HepG2 (cell line): ENCODE results near the gene ZNF780B. TPM values are rescaled to one million over a fixed set of nuclear protein-coding genes. Genes with fewer than 3 reads are reported as not detected.
A peak's percentile ranks its signal among the peaks of the same experiment; 100 is the strongest.

Experiments
- ARID2 ChIP-seq: sonication (generic); formaldehyde crosslinking; IDR thresholded peaks from 2 replicates; pipeline ENCODE4 v1.8.1; 2022; ENCODE audit warnings: mild to moderate bottlenecking, missing genetic modification reagents, borderline replicate concordance
- ATM ChIP-seq: fragments of 450-650 bp; IDR thresholded peaks from 2 replicates; pipeline ENCODE4 v1.7.1; 2017; ENCODE audit warnings: mild to moderate bottlenecking, borderline replicate concordance
- CCAR2 ChIP-seq: fragments of 200-400 bp; formaldehyde crosslinking; optimal IDR thresholded peaks from 2 replicates; pipeline ENCODE3; 2018; ENCODE audit warnings: low read depth, mild to moderate bottlenecking, low read length, moderate library complexity
- PLRG1 ChIP-seq: fragments of 450-650 bp; conservative IDR thresholded peaks from 2 replicates; pipeline ENCODE4 v1.6.1; 2016
- PRMT3 ChIP-seq: sonication (generic); formaldehyde crosslinking; IDR thresholded peaks from 2 replicates; pipeline ENCODE4 v1.8.1; 2022; ENCODE audit warnings: low read depth, mild to moderate bottlenecking, moderate library complexity, missing genetic modification reagents, borderline replicate concordance
- RFXAP ChIP-seq: sonication (generic); formaldehyde crosslinking; IDR thresholded peaks from 2 replicates; pipeline ENCODE4 v1.4.0; 2020; ENCODE audit warnings: missing genetic modification reagents, borderline replicate concordance
- SATB2 ChIP-seq: sonication (generic); formaldehyde crosslinking; IDR thresholded peaks from 2 replicates; pipeline ENCODE4 v1.5.0; 2020; ENCODE audit warnings: missing genetic modification reagents
- ZBTB1 ChIP-seq: sonication (generic); formaldehyde crosslinking; IDR thresholded peaks from 2 replicates; pipeline ENCODE4 v1.4.0; 2020; ENCODE audit warnings: missing genetic modification reagents, borderline replicate concordance
- ZNF644 ChIP-seq: IDR thresholded peaks from 2 replicates; pipeline ENCODE4 v1.6.1; 2016; ENCODE audit warnings: low read depth
- ZNF652 ChIP-seq: IDR thresholded peaks from 2 replicates; pipeline ENCODE4 v1.6.1; 2016; ENCODE audit warnings: low read depth, borderline replicate concordance
- ZSCAN9 ChIP-seq: IDR thresholded peaks from 2 replicates; pipeline ENCODE4 v1.6.1; 2016; ENCODE audit warnings: borderline replicate concordance
- polyA plus RNA-seq, 8 experiments: library from polyadenylated mRNA; depleted of rRNA in 3 of 8; stranded (reverse) in 7 of 8; unstranded in 1 of 8; fragments of >200 nt; fragmentation: Illumina TruSeq in 4 of 8; extraction: Trizol in 4 of 8; gene quantifications; 2 replicates each; pipeline versions ENCODE4 v1.2.1 to v1.2.3, GENCODE V29; 2011 to 2016; ENCODE audit warnings: low read depth in 4 of 8, missing spikeins in 1 of 8, mixed read lengths in 1 of 8; ENCODE audit not compliant: insufficient read depth in 1 of 8
- total RNA-seq, 5 experiments: library from RNA; depleted of rRNA; stranded (reverse); fragments of >200 nt; fragmentation: Illumina TruSeq; extraction: Trizol; gene quantifications; 2 replicates each; pipeline ENCODE4 v1.2.3, GENCODE V29; 2016; ENCODE audit warnings: low read depth in 1 of 5
- TF ChIP-seq, protein P1 (sequence below): sonication (generic); formaldehyde crosslinking; IDR thresholded peaks from 2 replicates; pipeline ENCODE4 v1.4.0; 2020; ENCODE audit warnings: mild to moderate bottlenecking, missing genetic modification reagents, borderline replicate concordance
- TF ChIP-seq, protein P2 (sequence below): sonication (generic); formaldehyde crosslinking; IDR thresholded peaks from 2 replicates; pipeline ENCODE4 v1.4.0; 2020; ENCODE audit warnings: missing genetic modification reagents

ZNF780B gene
- total and polyA plus RNA-seq, 2 of the 13 experiments (the other 11 are each of a cell fraction or from before 2014, with no cell fraction given), result 6.6 to 21.9 TPM

DNA sequence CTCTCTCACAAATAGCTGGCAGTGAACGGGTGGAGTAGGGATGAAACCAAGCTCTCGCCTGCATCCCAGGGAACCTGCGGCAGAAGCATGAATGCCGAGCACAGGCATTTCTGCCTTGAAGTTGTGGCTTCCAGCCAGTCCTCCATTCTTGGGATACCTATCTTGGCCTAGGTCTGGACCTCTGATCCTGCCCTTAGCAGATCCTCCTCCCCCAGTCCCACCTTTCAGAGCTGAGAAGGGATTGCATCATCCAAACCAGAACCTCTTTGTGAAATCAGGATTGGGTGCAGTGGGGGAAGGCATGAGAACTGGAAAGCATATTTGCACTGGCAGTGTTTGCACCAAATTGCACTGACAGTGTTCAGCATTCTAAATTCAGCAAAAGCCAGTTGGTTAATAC is 28.9 kb upstream of the ZNF780B start (continued):
- TF ChIP-seq, protein P1, sequence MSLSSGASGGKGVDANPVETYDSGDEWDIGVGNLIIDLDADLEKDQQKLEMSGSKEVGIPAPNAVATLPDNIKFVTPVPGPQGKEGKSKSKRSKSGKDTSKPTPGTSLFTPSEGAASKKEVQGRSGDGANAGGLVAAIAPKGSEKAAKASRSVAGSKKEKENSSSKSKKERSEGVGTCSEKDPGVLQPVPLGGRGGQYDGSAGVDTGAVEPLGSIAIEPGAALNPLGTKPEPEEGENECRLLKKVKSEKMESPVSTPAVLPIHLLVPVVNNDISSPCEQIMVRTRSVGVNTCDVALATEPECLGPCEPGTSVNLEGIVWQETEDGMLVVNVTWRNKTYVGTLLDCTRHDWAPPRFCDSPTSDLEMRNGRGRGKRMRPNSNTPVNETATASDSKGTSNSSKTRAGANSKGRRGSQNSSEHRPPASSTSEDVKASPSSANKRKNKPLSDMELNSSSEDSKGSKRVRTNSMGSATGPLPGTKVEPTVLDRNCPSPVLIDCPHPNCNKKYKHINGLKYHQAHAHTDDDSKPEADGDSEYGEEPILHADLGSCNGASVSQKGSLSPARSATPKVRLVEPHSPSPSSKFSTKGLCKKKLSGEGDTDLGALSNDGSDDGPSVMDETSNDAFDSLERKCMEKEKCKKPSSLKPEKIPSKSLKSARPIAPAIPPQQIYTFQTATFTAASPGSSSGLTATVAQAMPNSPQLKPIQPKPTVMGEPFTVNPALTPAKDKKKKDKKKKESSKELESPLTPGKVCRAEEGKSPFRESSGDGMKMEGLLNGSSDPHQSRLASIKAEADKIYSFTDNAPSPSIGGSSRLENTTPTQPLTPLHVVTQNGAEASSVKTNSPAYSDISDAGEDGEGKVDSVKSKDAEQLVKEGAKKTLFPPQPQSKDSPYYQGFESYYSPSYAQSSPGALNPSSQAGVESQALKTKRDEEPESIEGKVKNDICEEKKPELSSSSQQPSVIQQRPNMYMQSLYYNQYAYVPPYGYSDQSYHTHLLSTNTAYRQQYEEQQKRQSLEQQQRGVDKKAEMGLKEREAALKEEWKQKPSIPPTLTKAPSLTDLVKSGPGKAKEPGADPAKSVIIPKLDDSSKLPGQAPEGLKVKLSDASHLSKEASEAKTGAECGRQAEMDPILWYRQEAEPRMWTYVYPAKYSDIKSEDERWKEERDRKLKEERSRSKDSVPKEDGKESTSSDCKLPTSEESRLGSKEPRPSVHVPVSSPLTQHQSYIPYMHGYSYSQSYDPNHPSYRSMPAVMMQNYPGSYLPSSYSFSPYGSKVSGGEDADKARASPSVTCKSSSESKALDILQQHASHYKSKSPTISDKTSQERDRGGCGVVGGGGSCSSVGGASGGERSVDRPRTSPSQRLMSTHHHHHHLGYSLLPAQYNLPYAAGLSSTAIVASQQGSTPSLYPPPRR (CRISPR knock-in tag), result peak; percentile 39; the same call in 1 of the 2 replicates
- peak; percentile 45; the same call in 1 of the 2 replicates for TF ChIP-seq ZNF644 (CRISPR knock-in tag)
- peak; percentile 34; the same call in 1 of the 2 replicates for TF ChIP-seq ZNF652 (CRISPR knock-in tag)
- TF ChIP-seq ATM, result no peak
- TF ChIP-seq RFXAP (CRISPR knock-in tag), result 0 out of 2 replicates have a peak, but pooled peaks have one; percentile 23
- no peak for TF ChIP-seq ZBTB1 (CRISPR knock-in tag)
- TF ChIP-seq CCAR2, result no peak
- TF ChIP-seq PLRG1, result no peak
- no peak for TF ChIP-seq PRMT3 (CRISPR knock-in tag)
- TF ChIP-seq SATB2 (CRISPR knock-in tag), result no peak
- TF ChIP-seq, protein P2, sequence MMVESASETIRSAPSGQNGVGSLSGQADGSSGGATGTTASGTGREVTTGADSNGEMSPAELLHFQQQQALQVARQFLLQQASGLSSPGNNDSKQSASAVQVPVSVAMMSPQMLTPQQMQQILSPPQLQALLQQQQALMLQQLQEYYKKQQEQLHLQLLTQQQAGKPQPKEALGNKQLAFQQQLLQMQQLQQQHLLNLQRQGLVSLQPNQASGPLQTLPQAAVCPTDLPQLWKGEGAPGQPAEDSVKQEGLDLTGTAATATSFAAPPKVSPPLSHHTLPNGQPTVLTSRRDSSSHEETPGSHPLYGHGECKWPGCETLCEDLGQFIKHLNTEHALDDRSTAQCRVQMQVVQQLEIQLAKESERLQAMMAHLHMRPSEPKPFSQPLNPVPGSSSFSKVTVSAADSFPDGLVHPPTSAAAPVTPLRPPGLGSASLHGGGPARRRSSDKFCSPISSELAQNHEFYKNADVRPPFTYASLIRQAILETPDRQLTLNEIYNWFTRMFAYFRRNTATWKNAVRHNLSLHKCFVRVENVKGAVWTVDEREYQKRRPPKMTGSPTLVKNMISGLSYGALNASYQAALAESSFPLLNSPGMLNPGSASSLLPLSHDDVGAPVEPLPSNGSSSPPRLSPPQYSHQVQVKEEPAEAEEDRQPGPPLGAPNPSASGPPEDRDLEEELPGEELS, result peak; percentile 67
- TF ChIP-seq ARID2 (CRISPR knock-in tag), result no peak
- peak; percentile 40; the same call in 1 of the 2 replicates for TF ChIP-seq ZSCAN9 (CRISPR knock-in tag)
